Muscle layer of duodenum (tissue), 2 donors: ENCODE data around the gene BCOR.

Experiments
- H3K27ac ChIP-seq: one replicate; pipeline ENCODE4 v1.7.0; 2013; ENCODE audit warnings: mild to moderate bottlenecking, low read length
- H3K27me3 ChIP-seq: one replicate; pipeline ENCODE4 v1.7.0; 2013; ENCODE audit warnings: low read depth, mild to moderate bottlenecking, control low read depth, low read length
- H3K36me3 ChIP-seq, 2 donors: one replicate each; pipeline ENCODE4 v1.7.0; 2013; ENCODE audit warnings: low read length in 2 of 2, control low read depth in 1 of 2, mild to moderate bottlenecking in 1 of 2; ENCODE audit not compliant: insufficient read depth in 2 of 2, control insufficient read depth in 1 of 2
- H3K4me1 ChIP-seq, 2 donors: one replicate each; pipeline ENCODE4 v1.7.0; 2013; ENCODE audit warnings: low read length in 2 of 2, mild to moderate bottlenecking in 2 of 2, control low read depth in 1 of 2, moderate library complexity in 1 of 2; ENCODE audit not compliant: insufficient read depth in 2 of 2, control insufficient read depth in 1 of 2
- H3K4me3 ChIP-seq, 2 donors: one replicate each; pipeline ENCODE4 v1.7.0; 2013; ENCODE audit warnings: low read length in 2 of 2, low read depth in 1 of 2, mild to moderate bottlenecking in 1 of 2
- H3K9me3 ChIP-seq, 2 donors: one replicate each; pipeline ENCODE4 v1.7.0; 2013; ENCODE audit warnings: low read length in 2 of 2, control low read depth in 1 of 2, mild to moderate bottlenecking in 1 of 2; ENCODE audit not compliant: control insufficient read depth in 1 of 2
- donor health status: healthy.

BCOR gene

GRCh38 chrX:40087425-40088298 lies 10.1 kb downstream of the BCOR start:
- H3K4me3 ChIP-seq = no peak overlapping the region
- no peaks in the 10 kb centered on the region for H3K36me3 ChIP-seq
- H3K27ac ChIP-seq = peak overlapping the region; percentile 16

GRCh38 chrX:40086569-40087335 lies 11.0 kb downstream of the BCOR start:
- no peaks in the 10 kb centered on the region for H3K27me3 ChIP-seq

More at GRCh38 chrX:40087425-40088298, 10.1 kb downstream of the BCOR start:
- Histone ChIP-seq H3K9me3 (no peaks in the 10 kb centered on the region), H3K27me3 (no peaks in the 10 kb centered on the region), H3K4me1 (peaks cover 13 to 66% of the 10 kb centered on the region in 2 donors)

GRCh38 chrX:40085714-40086113 lies 12.0 kb downstream of the BCOR start:
- Histone ChIP-seq H3K27ac (no peak overlapping the region), H3K27me3 (no peaks in the 10 kb centered on the region), H3K9me3 (no peaks in the 10 kb centered on the region), H3K36me3 (no peaks in the 10 kb centered on the region), H3K4me1 (peaks cover 10 to 78% of the 10 kb centered on the region in 2 donors), H3K4me3 (no peak overlapping the region)

More at GRCh38 chrX:40086569-40087335, 11.0 kb downstream of the BCOR start:
- H3K4me3 ChIP-seq = peak overlapping the region in 1 of 2 donors; percentile 19
- peak overlapping the region; percentile 16 for H3K27ac ChIP-seq
- peaks cover 13 to 75% of the 10 kb centered on the region in 2 donors for H3K4me1 ChIP-seq
- H3K9me3 ChIP-seq = no peaks in the 10 kb centered on the region
- H3K36me3 ChIP-seq = no peaks in the 10 kb centered on the region

- Histone ChIP-seq H3K36me3 (no peaks in the 10 kb centered on the region), H3K27ac (no peak overlapping the region), H3K4me3 (no peak overlapping the region), H3K27me3 (no peaks in the 10 kb centered on the region), H3K9me3 (no peaks in the 10 kb centered on the region), H3K4me1 (peaks cover 10 to 79% of the 10 kb centered on the region in 2 donors)
Observed at GRCh38 chrX:40085102-40085551, 12.6 kb downstream of the BCOR start.

GRCh38 chrX:40084471-40085101 lies 13.2 kb downstream of the BCOR start:
- Histone ChIP-seq H3K4me3 (no peak overlapping the region), H3K27ac (no peak overlapping the region), H3K9me3 (no peaks in the 10 kb centered on the region), H3K27me3 (no peaks in the 10 kb centered on the region), H3K4me1 (peaks cover 10 to 78% of the 10 kb centered on the region in 2 donors), H3K36me3 (no peaks in the 10 kb centered on the region)

- Histone ChIP-seq H3K36me3 (no peaks in the 10 kb centered on the region), H3K4me1 (peaks cover 10 to 76% of the 10 kb centered on the region in 2 donors), H3K4me3 (peak overlapping the region in 1 of 2 donors; percentile 54), H3K27me3 (no peaks in the 10 kb centered on the region), H3K27ac (no peak overlapping the region), H3K9me3 (no peaks in the 10 kb centered on the region)
Observed at GRCh38 chrX:40083979-40084359, 13.8 kb downstream of the BCOR start.

- H3K27me3 ChIP-seq = no peaks in the 10 kb centered on the region
- H3K4me3 ChIP-seq = peak overlapping the region; percentile 11 to 54
- no peaks in the 10 kb centered on the region for H3K36me3 ChIP-seq
- peaks cover 9 to 70% of the 10 kb centered on the region in 2 donors for H3K4me1 ChIP-seq
- no peak overlapping the region for H3K27ac ChIP-seq
- no peaks in the 10 kb centered on the region for H3K9me3 ChIP-seq
Observed at GRCh38 chrX:40083120-40083978, 14.4 kb downstream of the BCOR start.

- Histone ChIP-seq H3K27me3 (no peaks in the 10 kb centered on the region), H3K36me3 (no peaks in the 10 kb centered on the region), H3K27ac (no peak overlapping the region), H3K4me1 (peaks cover 5 to 63% of the 10 kb centered on the region in 2 donors), H3K9me3 (no peaks in the 10 kb centered on the region), H3K4me3 (peak overlapping the region; percentile 11 to 54)
Observed at GRCh38 chrX:40082447-40083119, 15.2 kb downstream of the BCOR start.

GRCh38 chrX:40081679-40082068 lies 16.1 kb downstream of the BCOR start:
- H3K27ac ChIP-seq = no peak overlapping the region
- no peaks in the 10 kb centered on the region for H3K36me3 ChIP-seq
- H3K4me1 ChIP-seq = peaks cover 5 to 59% of the 10 kb centered on the region in 2 donors
- no peaks in the 10 kb centered on the region for H3K9me3 ChIP-seq
- no peak overlapping the region for H3K4me3 ChIP-seq
- no peaks in the 10 kb centered on the region for H3K27me3 ChIP-seq
